GM19193 (cell line): Measurements from ENCODE around the gene MMP20.

Experiments
- POLR2A ChIP-seq: IDR thresholded peaks from 4 replicates; pipeline ENCODE4 v1.6.1; 2011; ENCODE audit not compliant: insufficient read depth, insufficient read length; ENCODE audit errors: extremely low read depth

MMP20 gene

DNA sequence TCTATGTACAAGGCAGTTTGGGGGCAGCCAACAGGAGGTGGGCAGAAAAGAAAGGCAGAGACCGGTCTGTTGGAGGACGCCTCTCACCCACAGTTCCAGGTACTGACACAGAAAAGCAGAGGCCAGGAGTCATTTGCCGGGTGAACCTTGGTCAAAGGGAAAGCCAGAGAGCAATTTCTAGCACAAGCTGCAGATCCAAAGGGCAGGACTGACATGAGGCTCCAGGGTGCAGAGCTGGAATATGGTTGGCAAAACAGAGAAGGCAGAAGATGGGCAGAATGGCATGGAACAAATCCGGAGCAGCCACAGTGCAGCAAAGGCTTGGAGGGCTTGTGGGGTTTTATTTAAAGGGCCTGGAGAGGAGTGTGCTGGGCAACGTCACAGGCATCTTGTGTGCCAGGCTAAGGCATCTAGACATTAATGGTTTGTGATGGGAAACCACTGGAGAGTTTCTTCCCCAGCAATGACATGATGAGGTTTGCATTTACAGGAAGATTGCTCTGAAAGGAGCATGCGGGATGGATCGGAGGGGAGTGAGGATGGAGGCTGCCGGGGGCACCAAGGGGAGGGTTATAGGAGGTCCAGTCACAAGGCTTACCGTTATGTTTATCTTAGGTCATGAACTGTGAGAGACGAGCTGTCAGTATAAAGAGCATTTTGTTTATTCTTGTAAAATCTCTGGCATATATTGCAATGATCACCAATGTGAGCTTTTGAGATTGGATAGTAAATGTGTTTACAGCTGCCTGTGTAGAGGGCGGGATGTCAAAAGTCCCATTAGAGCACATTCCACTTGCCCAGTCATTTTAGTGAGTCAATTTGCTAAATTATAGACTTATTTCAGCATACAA lies 5.7 kb upstream of the MMP20 start:
- no peak for TF ChIP-seq POLR2A

DNA sequence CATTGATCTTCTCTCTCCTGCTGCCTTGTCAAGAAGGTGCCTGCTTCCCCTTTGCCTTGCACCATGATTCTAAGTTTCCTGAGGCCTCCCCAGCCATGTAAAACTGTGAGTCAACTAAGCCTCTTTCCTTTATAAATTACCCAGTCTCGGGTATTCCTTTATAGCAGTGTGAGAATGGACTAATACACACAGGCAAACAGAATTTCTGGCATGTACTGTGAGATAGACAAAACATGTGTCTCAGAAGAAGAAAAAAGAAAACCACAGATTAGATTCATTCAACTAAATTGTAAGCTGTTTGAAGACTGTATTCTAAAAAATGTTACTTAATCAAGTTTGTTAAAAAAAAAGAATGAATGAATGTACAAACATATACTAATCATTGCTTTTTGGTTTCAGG lies 1.5 kb upstream of the MMP20 start:
- TF ChIP-seq POLR2A = no peak

DNA sequence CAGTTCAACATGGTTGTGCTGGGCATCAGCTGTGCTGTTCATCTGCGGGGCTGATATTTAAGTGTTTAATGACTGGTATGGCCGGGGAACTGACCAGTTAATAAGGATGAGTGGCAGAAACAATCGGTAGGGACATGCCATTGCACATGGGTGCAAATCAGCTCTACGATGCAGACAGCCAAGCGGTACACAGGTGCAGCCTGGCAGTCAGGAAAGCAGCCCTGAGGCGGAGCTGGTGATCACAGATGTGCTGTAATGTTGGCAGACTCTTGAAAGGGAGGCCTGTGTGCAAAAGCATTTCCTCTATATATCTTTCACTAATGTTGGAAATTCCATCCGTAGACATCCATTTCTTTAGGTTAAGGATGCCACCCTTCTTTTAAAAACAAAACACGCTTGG lies 1.1 kb downstream of the MMP20 start:
- TF ChIP-seq POLR2A = no peak

DNA sequence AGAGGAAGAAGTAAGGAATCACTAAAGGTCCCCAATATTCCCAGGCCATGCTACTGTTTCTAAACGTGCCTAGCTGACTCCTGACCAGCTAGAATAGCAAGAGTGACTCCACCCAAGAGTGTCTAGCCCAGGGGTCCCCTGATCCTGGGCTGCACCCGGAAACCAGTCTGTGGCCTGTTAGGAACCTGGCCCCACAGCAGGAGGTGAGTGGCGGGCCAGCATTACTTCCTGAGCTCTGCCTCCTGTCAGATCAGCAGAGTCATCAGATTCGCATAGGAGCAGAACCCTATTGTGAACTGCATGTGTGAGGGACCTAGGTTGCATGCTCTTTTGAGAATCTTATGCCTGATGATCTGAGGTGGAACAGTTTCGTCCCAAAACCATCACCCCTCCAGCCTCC lies 2.0 kb downstream of the MMP20 start:
- TF ChIP-seq POLR2A = no peak

DNA sequence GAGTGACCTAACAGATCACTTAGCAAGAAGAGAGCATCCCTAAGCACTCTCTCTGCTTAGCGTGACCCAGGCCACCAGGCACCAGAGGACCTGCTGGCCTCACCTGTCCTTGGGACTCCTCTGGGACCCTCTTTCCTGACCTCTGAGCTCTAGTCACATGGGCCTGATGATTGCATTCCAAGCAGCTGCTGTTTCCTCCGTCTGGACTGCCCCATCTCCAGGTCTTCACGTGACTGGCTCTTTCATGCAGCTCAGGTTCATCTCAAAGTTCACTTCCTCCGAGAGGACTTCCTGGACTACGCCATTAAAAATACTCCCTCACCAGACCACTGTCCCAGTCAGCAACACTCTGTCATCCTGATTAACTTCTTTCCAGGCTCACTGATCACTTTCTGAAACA lies 2.9 kb downstream of the MMP20 start:
- TF ChIP-seq POLR2A = no peak

DNA sequence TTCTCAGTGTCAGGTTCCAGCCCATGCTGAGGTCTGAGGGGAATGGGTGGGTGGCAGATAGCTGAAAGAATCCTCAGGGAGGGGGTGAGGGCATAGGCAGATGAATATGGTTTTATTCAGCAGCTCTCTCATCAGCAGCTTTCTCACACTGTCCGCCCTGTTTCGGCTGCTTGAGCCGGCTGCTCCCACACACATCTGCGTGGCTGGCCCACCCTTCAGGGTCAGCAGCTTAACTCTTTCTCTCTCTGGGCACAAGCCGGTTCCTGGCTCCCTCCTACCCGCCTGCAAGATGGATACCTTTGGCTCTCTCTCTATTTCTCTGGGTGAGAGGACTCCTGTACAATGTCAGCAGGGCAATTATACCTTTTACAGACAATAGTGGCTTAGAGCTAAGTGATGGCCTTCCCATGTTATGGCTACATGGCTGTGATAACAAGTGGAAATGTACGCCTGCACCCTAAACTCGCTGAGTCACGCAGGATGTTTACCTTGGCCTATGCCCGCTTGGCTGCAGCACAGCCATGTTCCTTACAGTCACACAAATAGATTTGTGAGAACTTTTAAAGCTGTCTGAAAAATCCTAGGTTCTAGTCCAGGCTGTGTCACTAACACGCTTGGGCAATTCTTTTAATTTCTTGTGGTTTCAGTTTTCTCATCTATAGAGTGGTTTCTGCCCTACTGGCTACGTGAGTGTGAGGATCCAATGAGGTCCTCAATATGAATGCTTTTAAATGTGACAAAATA lies 4.1 kb downstream of the MMP20 start:
- no peak for TF ChIP-seq POLR2A

DNA sequence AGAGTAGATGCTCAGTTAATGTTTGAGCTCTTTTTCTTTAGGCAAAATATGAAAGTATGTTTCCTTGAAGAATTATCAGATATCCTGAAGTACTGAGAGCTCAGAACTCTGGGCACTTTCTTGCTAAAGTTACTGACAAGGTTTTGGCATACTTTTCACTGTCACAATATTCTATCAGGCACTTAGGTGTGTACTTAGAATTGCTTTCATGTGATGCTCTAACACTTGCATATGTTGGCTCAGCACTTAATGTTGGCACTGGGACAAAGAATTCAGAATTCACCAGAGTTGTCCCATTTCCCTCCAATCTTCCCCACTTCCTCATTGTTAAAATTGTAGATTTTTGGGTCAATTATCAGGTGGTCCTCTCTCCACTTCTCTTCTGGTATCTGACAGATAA lies 5.0 kb downstream of the MMP20 start:
- no peak for TF ChIP-seq POLR2A

DNA sequence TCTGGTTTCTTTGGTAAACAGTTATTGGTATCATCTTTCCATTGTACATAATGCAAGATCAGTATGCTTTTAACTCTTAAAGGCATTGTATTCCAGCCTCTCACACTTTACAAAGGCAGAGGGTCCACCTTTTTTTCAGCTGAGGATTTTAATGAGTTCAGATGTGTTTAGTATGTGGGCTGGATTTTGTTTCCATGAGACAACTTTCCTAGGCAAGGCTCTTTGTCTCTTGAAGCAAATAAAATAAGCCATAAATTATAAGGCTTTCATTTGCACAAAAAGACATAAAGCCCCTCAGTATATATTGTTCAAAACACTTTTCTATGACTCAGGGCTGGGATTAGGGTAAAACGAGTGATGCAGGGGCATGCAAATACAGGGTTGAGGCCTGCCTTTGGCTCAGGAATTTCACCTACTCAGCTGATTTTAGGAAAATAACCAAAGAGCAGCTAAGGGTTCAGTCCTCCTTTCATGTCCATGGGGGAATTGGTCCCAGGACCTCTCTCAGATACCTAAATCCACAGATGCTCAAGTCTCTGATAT lies 7.6 kb downstream of the MMP20 start:
- TF ChIP-seq POLR2A = no peak

DNA sequence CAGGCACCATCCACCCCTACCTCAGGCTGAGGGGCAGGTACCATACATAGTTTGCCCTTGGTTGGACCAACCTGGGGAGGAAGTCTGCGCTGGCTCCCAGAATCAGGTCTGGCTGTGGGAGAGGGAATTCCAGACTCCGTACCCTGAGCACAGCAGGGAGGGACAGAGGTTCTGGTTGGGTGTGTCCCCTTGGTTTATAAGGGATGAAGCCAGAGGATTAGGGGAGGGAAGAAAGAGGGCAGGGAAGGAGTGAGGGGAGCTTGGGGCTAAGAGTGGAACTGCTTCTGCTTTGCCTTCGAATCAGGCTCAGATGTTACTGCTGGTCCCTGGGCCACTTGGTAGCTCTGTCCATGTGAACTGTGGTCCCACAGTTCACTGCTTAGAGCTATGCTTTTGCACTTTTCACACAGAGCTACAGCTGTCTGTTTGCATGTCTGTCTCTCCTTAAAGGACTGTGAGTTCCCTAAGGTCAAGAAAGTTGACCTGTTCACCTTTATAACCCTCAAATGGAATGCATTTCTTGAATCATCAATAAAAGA lies 9.2 kb downstream of the MMP20 start:
- TF ChIP-seq POLR2A = no peak

DNA sequence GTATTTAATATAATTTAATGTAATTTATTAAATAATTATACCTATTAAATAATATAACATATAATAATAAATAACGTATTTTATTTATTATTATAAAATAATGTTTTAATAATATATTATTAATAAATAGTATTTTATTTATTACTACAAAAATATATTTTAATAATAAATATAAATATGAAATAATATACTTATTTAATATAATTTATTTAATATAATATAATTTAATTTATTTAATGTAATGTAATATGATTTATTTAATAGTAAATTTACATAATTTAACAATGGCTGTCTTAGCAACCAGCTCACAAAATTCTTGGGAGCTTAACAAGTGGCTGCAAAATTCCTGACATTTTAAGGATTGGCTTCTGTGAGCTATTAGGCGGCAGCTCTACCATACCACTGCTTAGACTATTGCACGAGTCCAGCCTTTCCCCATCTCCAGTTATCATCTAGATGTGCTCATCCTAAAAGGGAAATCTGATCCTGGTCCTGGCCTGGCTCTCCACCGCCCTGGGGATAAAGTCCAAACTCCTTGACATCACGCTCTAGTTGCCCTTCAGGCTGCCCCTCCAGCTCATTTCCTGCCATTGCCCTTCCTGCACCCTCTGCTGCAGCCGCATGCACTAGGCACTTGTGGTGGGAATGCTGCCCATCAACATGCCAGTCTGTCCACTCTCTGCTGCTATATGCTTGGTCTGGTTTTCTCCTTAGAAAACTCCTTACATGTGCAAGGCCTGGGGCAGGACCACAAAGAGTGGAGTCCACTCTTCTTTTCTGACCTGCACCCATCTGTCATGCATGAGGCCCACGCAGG lies 9.8 kb downstream of the MMP20 start:
- TF ChIP-seq POLR2A = no peak

DNA sequence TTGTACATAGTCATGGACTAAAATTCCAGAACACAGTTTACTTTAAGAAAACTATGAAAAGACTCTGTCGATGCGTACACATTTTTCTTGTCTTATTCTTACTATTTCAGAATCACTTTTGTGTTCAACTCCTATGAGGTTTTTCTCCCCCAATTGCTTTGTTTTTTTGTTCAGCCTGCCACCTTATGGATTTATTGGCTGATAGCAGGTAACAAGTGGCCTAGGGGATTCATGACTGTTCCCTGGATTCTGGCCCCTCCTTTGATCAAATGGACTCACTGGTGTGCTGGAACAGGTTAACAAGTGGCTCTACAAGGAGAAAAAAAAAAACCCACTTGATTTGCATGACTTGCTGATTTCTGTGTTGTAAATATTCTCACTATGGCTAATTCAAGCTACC lies 10.6 kb downstream of the MMP20 start:
- no peak for TF ChIP-seq POLR2A

DNA sequence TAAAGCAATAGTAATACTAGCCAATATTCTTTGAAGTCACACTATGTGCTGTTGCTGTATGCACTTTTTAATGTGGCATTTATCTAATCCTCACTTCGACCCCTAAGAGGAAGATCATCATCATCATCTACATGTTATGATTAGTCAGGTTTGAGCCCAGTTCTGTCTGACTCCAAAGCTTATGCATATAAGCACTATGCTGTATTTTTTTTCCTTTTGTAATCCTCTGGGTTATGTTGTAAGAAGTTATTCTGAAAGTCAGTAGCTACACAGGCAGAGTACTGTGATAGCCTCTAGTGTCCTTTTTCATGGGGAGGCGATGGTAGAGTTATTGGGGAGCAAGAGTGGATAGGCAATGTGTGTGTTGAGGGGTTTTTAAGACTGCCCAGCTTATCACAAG lies 11.1 kb downstream of the MMP20 start:
- TF ChIP-seq POLR2A = no peak

DNA sequence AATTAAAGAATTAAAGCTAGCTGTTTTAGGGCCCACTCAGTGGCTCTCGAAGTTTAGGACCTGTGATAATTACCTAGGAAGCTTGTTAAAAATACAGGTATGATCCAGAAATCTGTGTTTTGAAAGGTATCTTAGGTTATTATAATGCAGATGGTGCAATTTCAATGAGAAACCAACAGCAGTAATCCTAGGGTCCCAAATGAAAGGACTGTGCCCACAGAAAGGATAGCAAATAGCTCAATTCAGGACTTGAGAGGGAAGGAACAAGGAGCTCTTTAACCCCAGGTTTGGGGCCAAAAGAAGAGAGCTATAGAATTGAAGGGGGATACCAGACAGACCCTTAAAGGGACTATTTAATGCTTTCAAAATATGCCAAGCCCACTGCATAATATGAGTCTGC lies 11.7 kb downstream of the MMP20 start:
- no peak for TF ChIP-seq POLR2A

DNA sequence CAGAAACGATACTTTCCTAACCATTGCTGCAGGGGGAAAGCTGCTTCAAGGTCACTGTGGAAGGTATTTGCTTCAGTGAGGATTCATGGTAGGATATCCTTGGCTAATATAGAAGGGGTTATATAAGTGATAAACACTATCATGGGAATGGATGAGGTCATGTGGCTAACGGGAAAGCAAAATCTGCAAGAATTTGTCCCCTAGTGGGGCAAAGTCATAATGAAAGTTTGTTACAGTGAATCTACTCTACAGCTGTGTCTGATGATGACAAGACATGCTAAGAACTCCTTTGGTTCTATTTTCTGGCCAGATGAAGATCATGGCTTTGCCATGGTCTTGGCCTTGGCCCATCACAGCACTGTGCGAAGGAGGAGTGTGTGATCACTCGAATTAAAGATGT lies 13.8 kb downstream of the MMP20 start:
- TF ChIP-seq POLR2A = no peak

DNA sequence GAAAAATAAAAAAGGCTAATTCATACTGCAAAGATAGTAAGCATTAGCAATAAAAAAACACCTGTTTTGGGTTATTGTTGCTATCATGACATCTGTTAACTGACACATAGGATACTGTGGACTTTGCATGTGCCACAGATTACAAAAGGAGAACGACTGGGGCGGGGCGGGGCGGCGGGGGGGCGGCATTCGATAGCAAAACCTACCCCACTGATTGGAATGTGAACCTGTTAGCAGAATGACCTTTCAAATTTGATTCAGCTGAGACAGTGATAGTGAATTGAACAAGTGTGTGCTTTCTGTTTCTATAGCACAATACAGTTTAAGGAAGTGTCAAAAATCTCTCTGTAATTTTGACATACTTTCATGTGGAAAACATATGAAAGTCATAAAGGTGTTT lies 14.9 kb downstream of the MMP20 start:
- TF ChIP-seq POLR2A = no peak
